ENCODE results near the gene MORN5.
A peak's percentile ranks its signal among the peaks of the same experiment; 100 is the strongest.

Gene MORN5

DNA sequence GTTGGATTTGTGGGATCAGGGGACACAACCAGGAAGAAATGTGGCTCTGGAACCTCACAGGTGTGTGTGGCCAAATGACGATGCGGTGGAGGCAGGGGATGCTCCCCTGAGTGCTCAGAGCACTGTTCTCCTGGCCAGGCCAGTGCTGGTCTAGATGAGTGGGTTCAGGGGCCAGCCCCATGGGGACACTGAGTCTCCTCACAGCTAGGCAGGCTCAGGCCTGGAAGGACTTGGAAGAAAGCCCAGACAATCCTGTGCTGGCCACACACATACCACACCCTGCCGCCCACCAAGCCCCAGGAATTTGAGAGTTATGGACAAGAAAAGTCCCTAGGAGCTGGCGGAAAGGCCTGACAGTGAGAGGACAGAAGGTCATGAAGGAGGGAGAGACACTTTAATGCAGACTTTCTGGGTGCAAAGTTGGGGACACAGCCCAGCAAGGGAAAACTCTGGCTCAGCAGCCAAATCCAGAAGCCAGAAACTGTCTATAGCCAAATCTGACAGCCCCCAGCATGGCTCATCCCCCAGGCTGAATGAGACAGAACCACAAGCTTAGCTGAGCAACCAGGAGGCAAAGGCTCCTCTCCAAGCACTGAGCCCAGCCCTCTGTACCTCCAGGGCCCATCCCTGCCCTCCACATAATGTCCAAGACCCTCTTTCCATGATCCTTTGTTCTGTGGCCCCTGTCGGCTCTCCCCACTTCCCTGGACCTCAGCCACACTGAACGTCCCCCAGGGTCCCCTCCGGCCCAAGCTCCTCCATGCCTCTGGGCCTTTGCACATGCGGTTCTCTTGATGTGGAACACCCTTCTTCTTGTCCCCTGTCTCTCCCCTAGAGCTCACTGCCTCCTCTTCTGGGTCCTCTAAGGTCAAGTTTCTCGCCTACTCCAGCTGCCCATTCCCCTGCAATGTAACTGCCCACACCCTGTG, 46.7 kb downstream of the MORN5 start:
- no peak for DNase-seq (ENCODE audit: low spot score)
- in situ Hi-C loops (cut with MboI; ENCODE audit: low pct_unique_long_range_greater_than_20kb, low sequenced_read_pairs, unreplicated experiment): no loop called here
- TF ChIP-seq, protein P1, sequence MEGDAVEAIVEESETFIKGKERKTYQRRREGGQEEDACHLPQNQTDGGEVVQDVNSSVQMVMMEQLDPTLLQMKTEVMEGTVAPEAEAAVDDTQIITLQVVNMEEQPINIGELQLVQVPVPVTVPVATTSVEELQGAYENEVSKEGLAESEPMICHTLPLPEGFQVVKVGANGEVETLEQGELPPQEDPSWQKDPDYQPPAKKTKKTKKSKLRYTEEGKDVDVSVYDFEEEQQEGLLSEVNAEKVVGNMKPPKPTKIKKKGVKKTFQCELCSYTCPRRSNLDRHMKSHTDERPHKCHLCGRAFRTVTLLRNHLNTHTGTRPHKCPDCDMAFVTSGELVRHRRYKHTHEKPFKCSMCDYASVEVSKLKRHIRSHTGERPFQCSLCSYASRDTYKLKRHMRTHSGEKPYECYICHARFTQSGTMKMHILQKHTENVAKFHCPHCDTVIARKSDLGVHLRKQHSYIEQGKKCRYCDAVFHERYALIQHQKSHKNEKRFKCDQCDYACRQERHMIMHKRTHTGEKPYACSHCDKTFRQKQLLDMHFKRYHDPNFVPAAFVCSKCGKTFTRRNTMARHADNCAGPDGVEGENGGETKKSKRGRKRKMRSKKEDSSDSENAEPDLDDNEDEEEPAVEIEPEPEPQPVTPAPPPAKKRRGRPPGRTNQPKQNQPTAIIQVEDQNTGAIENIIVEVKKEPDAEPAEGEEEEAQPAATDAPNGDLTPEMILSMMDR (IDR thresholded peaks at IDR 0.05; ENCODE audit: extremely low read depth, insufficient read depth, missing control alignments): no peak

GRCh38 chr9:122207096-122207495, 47.4 kb downstream of the MORN5 start:
- TF ChIP-seq, protein P1 (IDR thresholded peaks at IDR 0.05; ENCODE audit: extremely low read depth, insufficient read depth, missing control alignments): no peak
- in situ Hi-C loops (cut with MboI; ENCODE audit: low pct_unique_long_range_greater_than_20kb, low sequenced_read_pairs, unreplicated experiment): no loop called here

DNA sequence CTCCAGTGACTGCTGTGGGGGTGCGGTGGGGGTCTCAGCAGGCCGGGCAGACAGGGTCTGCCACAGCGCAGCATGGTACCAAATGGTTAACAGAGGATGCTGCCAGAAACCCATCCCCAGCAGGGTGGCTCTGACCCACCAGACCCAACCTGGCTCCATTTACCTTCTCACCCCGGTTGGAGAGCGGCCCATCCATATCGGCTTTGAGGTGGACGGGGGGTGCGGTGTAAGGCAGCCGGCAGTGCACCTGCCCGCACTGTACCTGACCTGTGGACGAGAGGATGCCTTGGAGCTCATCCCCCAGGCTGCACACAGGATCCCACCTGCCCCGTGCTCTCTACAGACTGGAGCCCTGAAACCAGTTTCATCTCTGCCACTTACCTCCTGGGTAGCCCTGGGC, 49.7 kb downstream of the MORN5 start:
- DNase-seq (ENCODE audit: low spot score): no peak
- TF ChIP-seq, protein P1 (IDR thresholded peaks at IDR 0.05; ENCODE audit: extremely low read depth, insufficient read depth, missing control alignments): no peak
- in situ Hi-C loops (cut with MboI; ENCODE audit: low pct_unique_long_range_greater_than_20kb, low sequenced_read_pairs, unreplicated experiment): no loop called here

More at GRCh38 chr9:122207096-122207495, 47.4 kb downstream of the MORN5 start:
- no peak for DNase-seq (ENCODE audit: low spot score)

DNA sequence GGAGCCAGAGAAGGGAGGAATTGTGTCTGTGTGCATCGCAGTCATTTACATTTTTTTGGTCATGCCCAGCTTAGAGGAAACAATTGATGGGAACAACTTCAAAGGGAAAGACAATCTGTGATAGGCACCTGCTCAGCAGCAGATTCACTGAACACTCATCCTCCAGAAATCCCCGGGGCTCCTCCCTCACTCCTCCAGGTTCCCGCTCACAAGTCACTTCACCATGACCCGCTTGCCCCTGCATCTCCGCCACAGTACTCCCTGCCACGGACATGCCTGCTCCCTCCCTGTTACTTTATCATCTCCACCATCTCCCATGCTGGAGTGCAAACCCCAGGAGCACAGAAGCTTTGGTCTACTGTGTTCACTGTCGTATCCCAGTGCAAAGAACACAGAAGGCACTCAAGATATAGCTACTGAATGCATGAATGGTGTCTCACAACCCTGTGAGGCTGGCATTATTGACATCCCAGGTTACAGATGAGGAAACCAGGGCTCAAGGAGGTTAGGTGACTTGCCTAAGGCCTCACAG, 52.8 kb downstream of the MORN5 start:
- TF ChIP-seq, protein P1 (IDR thresholded peaks at IDR 0.05; ENCODE audit: extremely low read depth, insufficient read depth, missing control alignments): no peak
- in situ Hi-C loops (cut with MboI; ENCODE audit: low pct_unique_long_range_greater_than_20kb, low sequenced_read_pairs, unreplicated experiment): no loop called here
- DNase-seq (ENCODE audit: low spot score): no peak

GRCh38 chr9:122213102-122213588, 53.4 kb downstream of the MORN5 start:
- TF ChIP-seq, protein P1 (IDR thresholded peaks at IDR 0.05; ENCODE audit: extremely low read depth, insufficient read depth, missing control alignments): no peak
- in situ Hi-C loops (cut with MboI; ENCODE audit: low pct_unique_long_range_greater_than_20kb, low sequenced_read_pairs, unreplicated experiment): no loop called here
- no peak for DNase-seq (ENCODE audit: low spot score)

- TF ChIP-seq, protein P1 (IDR thresholded peaks at IDR 0.05; ENCODE audit: extremely low read depth, insufficient read depth, missing control alignments): no peak
- in situ Hi-C loops (cut with MboI; ENCODE audit: low pct_unique_long_range_greater_than_20kb, low sequenced_read_pairs, unreplicated experiment): no loop called here
- peak; percentile 94 for DNase-seq (ENCODE audit: low spot score)
Observed at GRCh38 chr9:122213589-122214413, 54.1 kb downstream of the MORN5 start.

All from GM13977 (cell line).